Liver (tissue), 9 donors: ENCODE measurements around the gene SMAD1. TPM values are rescaled to one million over a fixed set of nuclear protein-coding genes. Genes with fewer than 3 reads are reported as not detected.
A peak's percentile ranks its signal among the peaks of the same experiment; 100 is the strongest.

Source experiments
- DNase-seq: peaks from one replicate; pipeline ENCODE4 v3.0.0-alpha.2; 2017; ENCODE audit warnings: low spot score
- H3K27ac ChIP-seq, 2 donors: one replicate each; pipeline ENCODE4 v1.7.0; 2013; ENCODE audit warnings: inconsistent platforms in 2 of 2, low read length in 2 of 2, control low read depth in 1 of 2, low read depth in 1 of 2, mild to moderate bottlenecking in 1 of 2
- H3K27me3 ChIP-seq, 4 donors: one replicate each; pipeline versions ENCODE4 v1.6.1 to v1.7.0; 2013; ENCODE audit warnings: low read length in 3 of 4, inconsistent platforms in 1 of 4, mild to moderate bottlenecking in 1 of 4, moderate library complexity in 1 of 4; ENCODE audit not compliant: control insufficient read depth in 4 of 4, insufficient read depth in 4 of 4
- H3K36me3 ChIP-seq, 4 donors: one replicate each; pipeline versions ENCODE4 v1.6.1 to v1.7.0; 2013; ENCODE audit warnings: low read length in 3 of 4, mild to moderate bottlenecking in 3 of 4, low read depth in 1 of 4, moderate library complexity in 1 of 4; ENCODE audit not compliant: control insufficient read depth in 4 of 4, insufficient read depth in 3 of 4
- H3K4me1 ChIP-seq, 4 donors: one replicate each; pipeline versions ENCODE4 v1.6.1 to v1.7.0; 2013; ENCODE audit warnings: low read length in 3 of 4, mild to moderate bottlenecking in 3 of 4, moderate library complexity in 1 of 4; ENCODE audit not compliant: control insufficient read depth in 4 of 4, insufficient read depth in 4 of 4
- H3K4me3 ChIP-seq, 3 donors: one replicate each; pipeline versions ENCODE4 v1.6.1 to v1.7.0; 2013; ENCODE audit warnings: low read length in 3 of 3, control low read depth in 1 of 3, low read depth in 1 of 3, mild to moderate bottlenecking in 1 of 3
- H3K9ac ChIP-seq, 2 donors: one replicate each; pipeline ENCODE4 v1.7.0; 2013; ENCODE audit warnings: low read length in 2 of 2, mild to moderate bottlenecking in 2 of 2, moderate library complexity in 2 of 2, control low read depth in 1 of 2, low read depth in 1 of 2
- H3K9me3 ChIP-seq, 4 donors: one replicate each; pipeline versions ENCODE4 v1.6.1 to v1.7.0; 2013; ENCODE audit warnings: low read length in 3 of 4; ENCODE audit not compliant: control insufficient read depth in 4 of 4
- CTCF ChIP-seq: fragments of 150-350 bp; IDR thresholded peaks from 2 replicates; pipeline ENCODE4 v1.5.1; 2017; ENCODE audit warnings: improper control_type of control experiment, low read depth, low read length; ENCODE audit not compliant: missing input control
- EGR1 ChIP-seq, 2 donors: IDR thresholded peaks; 2 replicates each; pipeline ENCODE4 v1.6.1; 2016 to 2018; ENCODE audit warnings: antibody characterized with exemption in 2 of 2, low read depth in 2 of 2
- FOXA1 ChIP-seq: IDR thresholded peaks from 2 replicates; pipeline ENCODE4 v1.6.1; 2016; ENCODE audit warnings: antibody characterized with exemption
- FOXA2 ChIP-seq: IDR thresholded peaks from 2 replicates; pipeline ENCODE4 v1.6.1; 2016; ENCODE audit warnings: antibody characterized with exemption
- JUND ChIP-seq, 2 donors: IDR thresholded peaks; 2 replicates each; pipeline ENCODE4 v1.6.1; 2016; ENCODE audit warnings: antibody characterized with exemption in 2 of 2
- MAX ChIP-seq: IDR thresholded peaks from 2 replicates; pipeline ENCODE4 v1.6.1; 2016; ENCODE audit warnings: antibody characterized with exemption
- RAD21 ChIP-seq, 2 donors: IDR thresholded peaks; 2 replicates each; pipeline ENCODE4 v1.6.1; 2016; ENCODE audit warnings: antibody characterized with exemption in 2 of 2, mild to moderate bottlenecking in 2 of 2
- RXRA ChIP-seq, 2 donors: IDR thresholded peaks; 2 replicates each; pipeline ENCODE4 v1.6.1; 2017 to 2018; ENCODE audit warnings: antibody characterized with exemption in 2 of 2, mild to moderate bottlenecking in 1 of 2
- SP1 ChIP-seq: IDR thresholded peaks from 2 replicates; pipeline ENCODE4 v1.6.1; 2018; ENCODE audit warnings: antibody characterized with exemption, mild to moderate bottlenecking
- TAF1 ChIP-seq: conservative IDR thresholded peaks from 2 replicates; pipeline ENCODE4 v1.6.1; 2016; ENCODE audit warnings: antibody characterized with exemption, mild to moderate bottlenecking
- ZBTB33 ChIP-seq: IDR thresholded peaks from 2 replicates; pipeline ENCODE4 v1.6.1; 2016; ENCODE audit warnings: antibody characterized with exemption
- WGBS: extraction: QIAGEN DNeasy Blood & Tissue Kit; methylation state at CpG from one replicate; pipeline ENCODE4 v1.1.7; 2013; 5-methylcytosine and 5-hydroxymethylcytosine counted together
- polyA plus RNA-seq, 2 donors: library from polyadenylated mRNA; stranded (reverse) in 1 of 2; unstranded in 1 of 2; fragments of 200-250 nt in 1 of 2; fragments of >200 nt in 1 of 2; fragmentation: Nextera tagmentation in 1 of 2; extraction: Ambion mirVana in 1 of 2; gene quantifications; one replicate each; pipeline versions ENCODE4 v1.2.1 to v1.2.3, GENCODE V29; 2013 to 2015
- total RNA-seq, 2 donors: library from RNA; depleted of rRNA; stranded (reverse); fragments of >200 nt; gene quantifications; one replicate each; pipeline ENCODE4 v1.2.3, GENCODE V29; 2014
- TF ChIP-seq, protein P1 (sequence below): IDR thresholded peaks from 2 replicates; pipeline ENCODE4 v1.6.1; 2016; ENCODE audit warnings: antibody characterized with exemption
- donor health status: healthy.
- donor health status: healthy.
- donor health status: healthy.
- donor health status: healthy.
- donor health status: healthy.

The SMAD1 gene
- total and polyA plus RNA-seq, 4 donors, result 6.3 to 43.8 (median 14.6) TPM

DNA sequence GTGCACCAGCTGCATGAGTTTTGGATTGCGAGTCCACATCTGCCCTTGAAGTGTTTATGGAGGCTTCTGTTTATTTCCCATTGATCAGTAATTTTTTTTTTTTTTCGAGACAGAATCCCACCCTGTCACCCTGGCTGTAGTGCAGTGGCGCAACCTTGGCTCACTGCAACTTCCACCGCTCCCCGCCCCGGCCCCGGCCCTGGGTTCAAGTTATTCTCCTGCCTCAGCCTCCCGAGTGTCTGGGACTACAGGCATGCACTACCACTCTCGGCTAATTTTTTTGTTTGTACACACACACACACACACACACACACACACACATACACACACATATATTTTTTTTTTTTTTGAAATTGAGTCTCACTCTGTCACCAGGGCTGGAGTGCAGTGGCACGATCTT is 46.1 kb downstream of the SMAD1 start:
- WGBS, result 95% methylated on average over 10 of the region's 10 CpGs
- peaks cover 0 to 3% (median 1%) of the 10 kb centered on the region in 4 donors for H3K36me3 ChIP-seq
- H3K27ac ChIP-seq, result no peak overlapping the region
- no peak for DNase-seq
- no peak overlapping the region for H3K4me3 ChIP-seq
- TF ChIP-seq EGR1 (IDR thresholded peaks at IDR 0.05; ENCODE audit: low read depth in 2 of 2) (no peak), RAD21 (IDR thresholded peaks at IDR 0.05) (no peak), ZBTB33 (no peak), CTCF (no peak), SP1 (no peak), TAF1 (no peak), FOXA1 (no peak), MAX (no peak), FOXA2 (no peak), JUND (IDR thresholded peaks at IDR 0.05) (no peak), RXRA (IDR thresholded peaks at IDR 0.05) (no peak)
- TF ChIP-seq, protein P1, sequence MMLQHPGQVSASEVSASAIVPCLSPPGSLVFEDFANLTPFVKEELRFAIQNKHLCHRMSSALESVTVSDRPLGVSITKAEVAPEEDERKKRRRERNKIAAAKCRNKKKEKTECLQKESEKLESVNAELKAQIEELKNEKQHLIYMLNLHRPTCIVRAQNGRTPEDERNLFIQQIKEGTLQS, result no peak
- H3K4me1 ChIP-seq, result peaks cover 2 to 14% (median 7%) of the 10 kb centered on the region in 4 donors
- no peaks in the 10 kb centered on the region for H3K27me3 ChIP-seq
- no peak overlapping the region for H3K9ac ChIP-seq
- H3K9me3 ChIP-seq, result no peaks in the 10 kb centered on the region

DNA sequence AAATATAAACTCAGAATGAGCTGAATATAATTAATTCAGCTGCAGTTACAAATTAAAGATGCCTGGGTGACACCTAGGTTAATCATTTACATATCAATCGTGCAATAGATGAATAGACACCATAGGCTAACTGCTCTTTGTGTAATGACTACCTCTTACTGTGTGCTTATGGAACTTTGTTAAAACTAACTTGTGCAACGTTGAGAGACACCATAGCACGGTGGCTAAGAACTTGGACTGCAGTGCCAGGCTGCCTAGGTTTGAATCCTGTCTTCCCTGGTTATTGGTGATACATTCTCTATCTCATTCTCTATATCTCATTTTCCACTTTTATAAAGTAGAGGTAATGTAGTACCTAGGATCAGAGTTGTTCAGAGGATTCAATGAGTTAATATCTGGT is 46.9 kb downstream of the SMAD1 start:
- H3K27ac ChIP-seq, result no peak overlapping the region
- no peaks in the 10 kb centered on the region for H3K27me3 ChIP-seq
- H3K9ac ChIP-seq, result no peak overlapping the region
- H3K36me3 ChIP-seq, result peaks cover 0 to 3% (median 1%) of the 10 kb centered on the region in 4 donors
- no peaks in the 10 kb centered on the region for H3K9me3 ChIP-seq
- peaks cover 2 to 14% (median 7%) of the 10 kb centered on the region in 4 donors for H3K4me1 ChIP-seq
- WGBS, result 50% methylated on average over 3 of the region's 3 CpGs
- TF ChIP-seq CTCF (no peak), RXRA (IDR thresholded peaks at IDR 0.05) (no peak), ZBTB33 (no peak), TAF1 (no peak)
- TF ChIP-seq, protein P1, result peak; percentile 78
- no peak for DNase-seq
- no peak overlapping the region for H3K4me3 ChIP-seq
